ENCODE data around the gene CD74.

- TF ChIP-seq, protein P1, sequence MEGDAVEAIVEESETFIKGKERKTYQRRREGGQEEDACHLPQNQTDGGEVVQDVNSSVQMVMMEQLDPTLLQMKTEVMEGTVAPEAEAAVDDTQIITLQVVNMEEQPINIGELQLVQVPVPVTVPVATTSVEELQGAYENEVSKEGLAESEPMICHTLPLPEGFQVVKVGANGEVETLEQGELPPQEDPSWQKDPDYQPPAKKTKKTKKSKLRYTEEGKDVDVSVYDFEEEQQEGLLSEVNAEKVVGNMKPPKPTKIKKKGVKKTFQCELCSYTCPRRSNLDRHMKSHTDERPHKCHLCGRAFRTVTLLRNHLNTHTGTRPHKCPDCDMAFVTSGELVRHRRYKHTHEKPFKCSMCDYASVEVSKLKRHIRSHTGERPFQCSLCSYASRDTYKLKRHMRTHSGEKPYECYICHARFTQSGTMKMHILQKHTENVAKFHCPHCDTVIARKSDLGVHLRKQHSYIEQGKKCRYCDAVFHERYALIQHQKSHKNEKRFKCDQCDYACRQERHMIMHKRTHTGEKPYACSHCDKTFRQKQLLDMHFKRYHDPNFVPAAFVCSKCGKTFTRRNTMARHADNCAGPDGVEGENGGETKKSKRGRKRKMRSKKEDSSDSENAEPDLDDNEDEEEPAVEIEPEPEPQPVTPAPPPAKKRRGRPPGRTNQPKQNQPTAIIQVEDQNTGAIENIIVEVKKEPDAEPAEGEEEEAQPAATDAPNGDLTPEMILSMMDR (conservative IDR thresholded peaks at IDR 0.05; ENCODE audit: low read depth, low read length): no peak
- no peak for TF ChIP-seq EZH2 (IDR thresholded peaks at IDR 0.05; ENCODE audit: low read length, unreplicated experiment)
Measured at GRCh38 chr5:150394131-150394530, 18.6 kb downstream of the CD74 start.

Measured in PC-3 (cell line).